HG03095 (cell line): ENCODE data around the gene BIRC7.

Source experiments
- ATAC-seq: cut with Tn5 transposase; IDR thresholded peaks from one replicate; pipeline ENCODE4 v1.9.1; 2021; ENCODE audit warnings: moderate library complexity; ENCODE audit not compliant: unreplicated experiment

Gene BIRC7

DNA sequence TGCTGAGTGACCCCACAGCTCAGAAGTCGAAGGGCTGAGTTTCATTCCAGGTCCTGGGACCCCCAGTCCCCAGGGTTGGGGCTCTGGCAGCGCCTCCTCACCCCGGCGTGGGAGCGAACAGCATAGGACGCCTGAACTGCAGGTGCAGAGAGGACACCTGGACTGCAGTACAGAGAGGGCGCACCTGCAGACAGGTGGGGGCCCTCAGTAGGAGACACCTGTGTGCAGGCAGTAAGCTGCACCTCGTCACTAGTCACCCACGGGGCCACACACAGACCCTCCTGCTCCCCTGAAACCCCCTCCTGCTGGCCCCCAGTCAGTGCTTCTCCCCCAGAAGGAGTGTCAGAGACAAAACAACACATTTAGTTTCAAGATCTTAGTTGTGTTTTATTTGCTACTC is 27.1 kb downstream of the BIRC7 start:
- ATAC-seq, result no peak

DNA sequence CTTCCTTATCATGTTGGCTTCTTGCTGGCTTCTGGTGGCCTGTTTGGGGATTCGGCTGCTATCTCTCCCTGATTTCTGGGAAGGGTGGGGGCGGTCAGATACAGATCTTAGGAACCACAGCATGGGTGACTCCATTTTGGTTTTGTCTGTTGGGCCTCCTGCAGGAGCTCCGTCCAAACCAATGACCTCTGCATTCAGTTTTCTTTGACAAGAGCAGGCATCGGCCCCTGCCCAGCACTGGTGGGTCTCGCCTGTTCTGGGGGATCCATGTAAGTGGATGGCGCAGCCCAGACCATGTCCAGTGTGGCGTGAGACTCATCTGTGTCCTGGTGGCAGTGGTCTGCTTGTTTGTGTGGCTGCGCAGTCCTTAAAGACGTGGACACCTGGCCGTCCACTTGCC is 28.3 kb downstream of the BIRC7 start:
- ATAC-seq, result no peak

DNA sequence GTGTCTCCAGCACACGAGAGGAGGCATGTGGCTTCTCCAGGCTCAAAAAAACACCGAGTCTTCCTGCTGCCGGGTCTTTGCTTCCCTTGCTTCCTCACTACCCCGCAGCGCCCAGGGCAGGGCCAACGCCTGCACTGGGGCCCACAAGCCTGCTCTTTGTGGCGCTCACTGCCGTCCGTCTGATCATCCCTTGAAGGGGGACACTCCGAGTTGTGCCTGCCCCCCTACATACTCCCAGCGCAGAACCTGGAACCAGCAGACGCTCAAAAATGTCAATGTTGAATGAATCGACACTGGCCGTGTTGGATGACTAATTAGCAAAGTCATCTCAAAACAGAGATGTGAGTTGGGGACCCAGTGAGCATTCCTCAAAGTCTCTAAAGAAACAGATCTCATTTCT is 28.8 kb downstream of the BIRC7 start:
- no peak for ATAC-seq

DNA sequence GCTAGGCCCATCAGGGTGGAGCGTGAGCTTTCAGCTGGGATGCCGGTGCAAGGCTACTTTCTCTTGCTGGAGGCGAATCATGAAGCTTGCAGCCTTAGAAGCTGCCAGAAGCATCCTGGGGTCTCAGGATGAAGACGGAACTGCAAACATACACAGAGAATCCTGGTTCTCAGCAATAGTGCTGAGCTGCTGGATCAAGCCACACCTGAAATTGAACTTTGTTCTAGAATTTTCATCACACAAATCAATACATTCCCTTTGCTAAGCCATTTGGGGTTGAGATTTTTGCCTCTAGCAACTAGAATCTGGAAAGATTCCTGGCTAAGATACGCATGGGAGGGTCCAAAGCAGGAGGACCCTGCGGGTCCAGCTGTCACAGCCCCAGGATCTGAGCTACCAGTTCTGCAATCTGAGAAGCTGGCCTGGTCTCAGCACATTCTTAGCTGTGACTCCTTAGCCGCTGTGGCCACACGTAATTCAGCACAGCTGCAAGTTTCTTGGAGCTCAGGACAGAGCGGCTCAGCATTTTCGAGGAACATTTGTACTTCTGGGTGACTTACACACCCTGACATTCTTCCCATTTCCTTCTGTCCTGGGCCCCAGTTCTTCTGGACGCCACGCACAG is 30.3 kb downstream of the BIRC7 start:
- ATAC-seq, result no peak

DNA sequence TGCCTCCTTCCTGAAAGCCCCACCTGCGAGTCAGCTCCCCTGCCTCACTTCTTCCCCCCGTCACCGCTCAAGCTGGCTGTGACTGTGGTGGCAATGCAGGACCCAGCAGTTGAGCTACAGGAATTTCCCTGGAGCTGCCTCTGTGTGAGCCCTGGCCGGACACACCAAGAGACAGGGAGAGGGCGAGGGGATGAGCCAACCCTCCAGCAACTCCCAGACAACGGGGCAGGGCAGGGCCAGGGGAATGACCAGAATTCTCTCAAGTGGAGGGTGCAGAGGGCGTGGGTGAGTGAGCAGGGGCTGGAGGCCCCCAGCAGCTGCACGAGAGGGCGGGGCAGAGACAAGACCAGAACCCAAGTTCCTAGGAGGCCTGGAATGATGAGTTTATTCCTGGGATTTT is 32.0 kb downstream of the BIRC7 start:
- ATAC-seq, result no peak

DNA sequence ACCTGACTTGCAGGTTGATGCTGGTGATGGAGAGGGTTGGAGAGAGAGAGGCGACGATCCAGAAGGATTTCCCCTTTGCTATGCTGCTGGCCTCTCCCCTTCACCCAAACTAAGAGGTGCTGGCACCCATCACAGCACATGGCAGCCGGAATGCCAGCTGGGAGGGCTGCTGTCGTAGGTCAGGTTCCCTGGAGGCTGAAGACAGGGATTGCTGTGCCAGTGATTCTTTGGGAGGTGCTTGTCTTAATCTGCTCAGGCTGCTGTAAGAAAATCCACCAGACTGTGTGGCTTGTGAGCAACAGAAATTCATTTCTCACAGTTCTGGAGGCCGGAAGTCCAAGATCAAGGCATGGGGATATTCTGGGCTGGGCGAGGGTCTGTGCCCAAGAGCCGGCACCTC is 32.6 kb downstream of the BIRC7 start:
- no peak for ATAC-seq

DNA sequence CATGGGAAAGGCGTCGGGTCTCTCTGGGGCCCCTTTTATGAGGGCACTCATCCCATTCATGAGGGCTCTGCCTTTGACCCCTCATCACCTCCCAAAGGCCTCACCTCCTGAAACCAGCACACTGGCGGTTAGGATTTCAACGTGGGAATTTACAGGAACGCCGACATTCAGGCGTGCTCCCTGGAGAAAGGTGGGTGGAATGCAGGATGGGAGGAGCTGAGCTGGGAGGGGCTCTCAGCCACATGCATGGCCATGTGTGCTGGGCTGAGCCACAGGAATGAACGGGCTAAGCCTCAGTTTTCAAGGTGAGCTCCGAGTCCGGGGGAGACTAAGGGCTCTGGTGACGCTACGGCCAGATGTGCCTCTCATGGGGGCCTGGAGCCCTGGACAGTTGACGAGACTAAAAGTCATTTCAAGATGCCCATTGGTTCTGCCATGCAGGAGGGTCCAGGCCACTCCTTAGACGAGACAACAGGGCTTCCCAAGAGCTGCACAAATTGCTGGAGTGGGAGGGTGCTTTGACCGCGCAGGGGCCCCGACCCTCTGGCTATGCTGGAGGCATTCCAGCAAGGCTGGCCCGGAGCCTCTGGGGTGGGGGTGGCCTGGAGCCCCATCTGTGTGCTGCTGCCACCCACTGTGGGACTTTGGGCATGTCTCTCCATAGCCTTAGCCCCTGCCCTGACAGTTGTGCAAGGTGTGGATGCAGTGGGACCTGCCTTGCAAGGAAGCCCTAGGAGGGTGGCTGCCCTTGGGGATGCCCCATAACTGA is 33.1 kb downstream of the BIRC7 start:
- no peak for ATAC-seq

DNA sequence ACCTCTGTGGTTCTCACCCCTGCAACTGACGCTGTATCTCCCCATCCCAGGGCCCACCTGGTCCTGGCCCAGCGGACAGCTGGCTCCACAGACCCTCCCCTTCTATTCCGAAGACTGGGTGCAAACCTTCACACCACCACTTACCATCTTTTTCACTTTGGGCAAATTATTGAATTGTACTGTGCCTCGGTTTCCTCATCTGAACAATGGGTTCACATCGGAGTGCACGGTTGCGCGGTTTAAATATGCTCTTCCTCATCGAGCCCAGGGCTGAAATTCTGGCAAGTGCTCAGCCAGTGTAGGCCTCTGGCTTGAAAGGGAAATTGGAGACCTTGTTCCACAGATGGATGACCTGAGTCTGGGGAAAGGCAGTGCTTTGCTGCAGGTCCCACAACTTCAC is 34.0 kb downstream of the BIRC7 start:
- no peak for ATAC-seq

DNA sequence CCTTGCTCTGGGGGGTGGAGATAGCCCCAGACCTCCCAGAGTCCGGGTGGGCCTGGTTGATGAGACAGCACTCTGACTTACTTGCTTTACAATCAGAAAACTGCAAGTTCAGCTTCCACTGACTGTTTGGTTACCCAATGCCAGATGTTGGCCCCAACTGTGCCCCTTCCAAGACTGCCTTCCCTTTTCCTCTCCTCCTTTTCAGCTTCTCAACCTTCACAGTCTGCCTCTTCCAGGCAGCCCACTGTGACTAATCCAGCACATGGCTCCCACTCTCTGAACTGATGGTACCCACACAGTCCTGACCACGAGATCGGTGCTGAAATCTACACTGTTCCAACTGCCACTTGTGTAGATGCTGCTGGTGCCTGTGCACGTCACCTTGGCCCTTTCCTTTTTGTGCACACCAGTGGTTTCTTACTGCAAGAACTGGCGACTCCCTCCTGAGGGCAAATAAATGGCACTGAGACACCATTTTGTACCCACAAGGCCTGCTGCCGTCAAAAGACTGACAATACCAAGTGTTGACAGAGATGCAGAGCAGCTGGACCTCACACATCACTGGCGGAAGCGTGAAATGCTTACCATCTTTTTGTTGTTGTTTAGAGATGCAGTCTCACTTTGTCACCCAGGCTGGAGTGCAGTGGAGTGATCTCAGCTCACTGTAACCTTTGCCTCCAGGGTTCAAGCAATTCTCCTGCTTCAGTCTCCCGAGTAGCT is 35.1 kb downstream of the BIRC7 start:
- ATAC-seq, result no peak

DNA sequence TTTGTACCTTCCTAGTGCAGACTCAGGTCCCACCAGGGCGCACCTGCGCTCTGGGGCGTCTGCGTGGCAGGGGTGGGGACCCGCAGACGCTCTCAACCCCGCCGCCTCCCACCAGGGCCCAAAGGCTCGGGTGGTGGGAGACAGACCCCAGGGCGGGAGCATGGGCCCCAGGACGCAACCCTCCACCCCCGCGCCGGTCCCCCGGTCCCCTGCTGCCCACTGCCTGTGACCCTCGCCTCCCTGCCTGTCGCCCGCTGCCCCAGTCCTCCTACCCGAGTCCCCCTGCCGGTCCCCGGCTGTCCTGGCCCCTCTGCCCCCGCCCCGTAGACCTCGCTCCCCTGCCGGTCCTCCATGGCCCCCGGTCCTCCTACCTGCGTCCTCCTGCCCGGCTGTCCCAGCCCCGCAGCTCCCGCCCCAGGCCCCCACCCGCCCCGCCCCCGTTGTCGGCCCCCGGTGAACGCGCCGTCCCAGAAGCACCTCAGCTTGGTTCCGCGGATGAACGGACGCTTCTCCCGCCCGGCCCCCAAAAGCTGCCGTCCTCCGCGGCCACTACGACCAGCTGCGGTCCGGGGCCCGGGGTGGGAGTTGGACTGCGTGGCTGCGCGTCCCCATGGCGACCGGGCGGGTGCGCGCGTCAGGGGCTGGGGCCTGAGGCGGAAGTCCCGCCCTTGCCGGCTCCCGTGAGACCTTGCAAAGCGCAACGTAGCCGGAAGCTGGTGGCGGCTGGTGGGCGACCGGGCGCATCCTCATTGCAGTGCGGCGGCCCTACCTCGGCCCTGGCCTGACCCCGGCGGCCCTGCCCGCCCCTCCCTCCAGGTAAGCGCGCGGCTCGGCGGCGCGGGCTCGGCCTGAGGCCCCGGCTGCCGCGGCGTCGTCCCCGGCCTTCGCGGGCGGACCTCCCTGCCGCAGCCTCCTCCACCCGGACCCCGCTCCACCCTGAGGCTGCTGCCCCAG is 36.7 kb downstream of the BIRC7 start, which contains the start of gene ARFGAP1:
Gene ARFGAP1, plus strand, starts transcription at position 709 of the 954 bp plus-strand sequence. CDS start 2,768 bp downstream, outside the sequence.
- peak; percentile 76 for ATAC-seq

DNA sequence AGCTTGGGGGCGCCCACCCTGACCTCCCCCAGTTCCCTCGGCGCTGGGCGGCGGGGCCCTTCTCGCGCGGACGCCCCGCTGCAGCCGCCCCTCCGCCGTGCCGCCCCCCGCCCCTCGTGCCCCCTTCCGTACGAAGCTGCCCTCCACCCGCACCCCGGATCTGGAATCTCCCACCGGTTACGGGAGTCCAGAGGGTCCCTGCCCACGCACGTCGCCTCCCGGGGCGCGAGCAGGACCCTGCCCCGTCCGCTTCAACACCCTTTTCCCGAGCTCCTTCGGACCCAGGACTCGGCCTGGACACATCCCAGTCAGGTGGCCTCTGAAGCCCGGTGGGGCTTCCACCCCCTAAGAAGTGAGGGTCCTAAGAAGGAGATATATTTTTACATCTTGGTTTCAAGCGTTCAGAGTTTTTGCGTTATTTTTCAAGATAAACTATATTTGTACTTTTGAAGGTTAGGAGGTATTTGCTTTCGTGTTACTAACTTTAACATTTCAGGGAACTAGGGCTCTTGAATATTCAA is 37.4 kb downstream of the BIRC7 start:
- ATAC-seq, result no peak

DNA sequence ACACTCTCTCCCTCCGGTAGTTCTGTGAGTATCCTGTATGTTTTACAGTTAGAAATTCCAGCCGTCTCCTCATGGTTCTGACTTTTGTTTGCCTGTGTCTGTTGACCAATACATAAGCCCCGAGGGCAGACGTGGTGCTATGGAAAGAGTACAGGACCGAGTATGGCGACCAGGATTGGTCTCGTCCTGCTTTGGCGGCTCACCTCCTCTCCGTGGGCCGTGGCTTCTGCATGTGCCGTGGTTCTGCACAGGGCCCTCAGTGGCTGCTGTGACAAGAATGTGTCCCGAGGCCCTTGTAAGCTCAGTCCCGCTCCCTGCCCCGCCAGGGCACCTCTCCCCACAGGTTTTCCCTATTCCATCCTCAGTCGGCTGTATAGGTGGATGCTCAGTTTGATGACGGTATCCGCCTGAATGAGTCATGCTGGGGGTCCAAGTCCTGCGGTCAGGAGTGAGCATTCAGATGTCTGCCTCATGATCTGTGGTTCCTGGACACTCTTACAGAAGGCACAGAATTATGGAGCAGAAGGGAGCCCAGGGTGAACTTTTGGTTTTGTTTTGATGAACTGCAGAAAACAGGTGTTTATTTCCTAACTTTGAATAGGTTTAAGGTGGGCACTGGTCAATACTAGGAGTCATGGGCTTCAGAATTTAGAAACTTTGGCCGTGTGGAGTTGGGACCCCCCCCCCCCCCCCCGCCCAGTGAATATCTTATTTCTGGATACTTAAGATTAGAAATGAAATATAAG is 38.1 kb downstream of the BIRC7 start:
- ATAC-seq, result no peak

DNA sequence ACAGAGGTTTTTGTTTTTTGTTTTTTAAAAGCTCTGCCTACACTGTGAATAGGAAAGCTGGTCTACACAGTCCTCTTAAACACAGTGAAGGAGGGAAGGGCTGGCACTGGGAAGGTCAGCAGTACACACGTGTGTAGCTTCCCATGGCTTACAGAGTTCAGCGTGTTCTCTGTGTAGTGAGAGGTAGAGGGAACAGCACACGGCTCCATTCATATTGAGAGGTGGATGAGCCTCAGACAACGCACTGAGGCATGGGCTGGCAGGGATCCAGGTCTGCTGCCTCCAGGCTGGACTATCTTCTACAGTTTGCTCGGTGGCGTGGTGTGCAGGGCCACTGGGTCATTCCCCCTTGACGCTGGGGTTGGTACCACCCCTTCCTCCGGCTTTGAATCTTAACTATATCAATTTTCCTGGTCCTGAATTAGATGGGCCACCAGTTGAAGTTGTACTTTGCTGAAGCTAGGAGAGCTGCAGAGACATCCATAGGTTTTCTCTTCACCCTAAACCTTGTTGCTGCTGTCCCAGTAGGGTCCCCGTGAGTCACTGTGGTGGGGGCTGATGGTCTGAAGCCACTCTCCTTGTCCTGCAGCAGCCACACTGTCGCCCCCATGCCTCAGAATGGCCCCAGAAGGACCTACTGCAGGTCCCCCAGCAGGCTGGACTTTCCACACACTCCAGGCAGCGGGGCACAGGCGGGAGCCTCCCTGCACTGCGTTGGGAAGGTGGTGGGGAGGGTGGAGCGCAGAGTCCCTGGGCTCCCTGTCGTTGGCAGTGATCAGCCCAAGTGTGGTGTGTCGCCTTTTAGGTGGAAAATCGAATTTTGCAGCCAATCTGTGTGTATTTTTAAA is 38.9 kb downstream of the BIRC7 start:
- ATAC-seq, result no peak

DNA sequence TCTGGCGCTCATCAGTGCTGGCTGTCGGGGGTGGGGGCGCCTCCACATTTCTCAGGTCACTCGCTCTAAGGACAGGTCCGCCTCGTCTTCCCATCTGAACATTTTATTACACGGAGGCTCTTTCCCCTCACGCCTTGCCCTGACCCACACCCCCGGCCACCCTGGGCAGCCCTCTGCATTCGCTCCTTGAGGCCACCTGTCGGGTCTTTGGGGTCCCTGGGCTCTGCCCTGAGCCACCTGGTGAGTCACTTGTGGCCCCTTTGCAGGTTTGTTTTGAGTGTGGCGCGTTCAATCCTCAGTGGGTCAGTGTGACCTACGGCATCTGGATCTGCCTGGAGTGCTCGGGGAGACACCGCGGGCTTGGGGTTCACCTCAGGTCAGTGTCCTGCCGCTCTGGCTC is 40.1 kb downstream of the BIRC7 start:
- ATAC-seq, result no peak

DNA sequence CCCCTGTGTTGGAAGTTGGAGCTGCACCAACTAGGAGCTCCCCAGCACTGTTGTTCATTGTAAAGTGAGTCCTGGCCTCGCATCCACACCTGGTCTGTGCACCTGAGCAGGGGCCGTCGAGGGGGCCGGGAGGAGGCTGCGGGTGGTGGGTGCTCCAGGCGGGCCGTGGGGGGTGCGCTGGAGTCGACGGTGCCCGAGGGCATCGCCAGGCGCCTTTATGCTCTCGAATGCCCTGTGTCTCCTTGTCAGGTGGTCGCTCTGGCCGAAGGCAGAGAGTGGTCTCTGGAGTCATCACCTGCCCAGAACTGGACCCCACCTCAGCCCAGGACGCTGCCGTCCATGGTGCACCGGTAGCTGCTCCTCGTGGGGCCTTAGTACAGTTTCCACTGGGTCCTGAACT is 41.3 kb downstream of the BIRC7 start:
- ATAC-seq, result no peak

DNA sequence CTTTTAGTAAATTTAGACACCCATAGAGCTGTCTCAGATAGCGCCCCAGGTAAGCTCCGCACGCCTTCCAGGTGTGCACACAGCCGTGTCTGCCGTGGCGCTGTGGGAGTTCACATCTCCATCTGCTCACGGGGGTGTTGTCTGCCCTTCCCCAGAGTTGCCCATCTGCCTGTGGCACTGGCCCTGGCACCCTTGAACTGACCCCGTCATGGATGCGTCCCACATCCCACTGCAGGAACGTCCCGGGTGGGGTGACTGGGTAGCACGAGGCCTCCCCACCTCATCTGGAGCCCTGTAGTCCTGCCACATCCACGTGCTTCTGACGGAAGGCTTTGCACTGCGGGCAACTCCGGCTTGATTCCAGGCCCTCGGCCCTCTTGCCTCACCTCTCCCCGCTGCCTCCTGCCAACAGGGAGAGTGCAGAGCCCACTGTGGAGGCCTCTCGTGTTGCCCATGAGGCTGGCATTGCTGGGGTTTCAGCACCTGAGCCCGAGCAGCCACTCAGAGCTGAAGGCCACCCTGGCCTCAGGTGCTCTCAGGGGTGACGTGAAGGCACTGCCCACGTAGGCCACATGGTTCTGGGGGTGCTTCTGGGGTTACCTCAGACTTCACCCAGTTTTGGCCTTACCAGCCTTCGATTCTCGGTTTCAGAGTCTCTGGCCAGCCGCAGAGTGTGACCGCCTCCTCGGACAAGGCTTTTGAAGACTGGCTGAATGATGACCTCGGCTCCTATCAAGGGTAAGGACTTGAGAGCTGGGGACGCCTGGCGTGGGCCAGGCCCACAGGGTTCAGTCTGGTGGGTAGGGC is 42.0 kb downstream of the BIRC7 start:
- no peak for ATAC-seq

DNA sequence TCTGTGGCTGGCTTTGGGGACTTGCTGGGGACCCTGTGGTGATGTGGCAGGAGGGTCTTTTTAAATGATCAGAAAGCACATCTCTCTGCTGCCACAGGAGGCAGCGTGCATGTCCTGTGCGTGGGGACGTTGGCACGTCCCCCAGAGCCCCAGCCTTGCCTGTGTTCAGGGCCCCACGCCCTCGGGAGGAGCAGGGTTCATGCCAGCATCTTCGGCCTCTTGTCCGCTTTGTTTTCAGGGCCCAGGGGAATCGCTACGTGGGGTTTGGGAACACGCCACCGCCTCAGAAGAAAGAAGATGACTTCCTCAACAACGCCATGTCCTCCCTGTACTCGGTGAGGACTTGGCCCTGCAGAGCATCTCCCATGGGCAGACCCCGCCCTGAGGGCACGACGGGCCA is 43.0 kb downstream of the BIRC7 start:
- ATAC-seq, result no peak

DNA sequence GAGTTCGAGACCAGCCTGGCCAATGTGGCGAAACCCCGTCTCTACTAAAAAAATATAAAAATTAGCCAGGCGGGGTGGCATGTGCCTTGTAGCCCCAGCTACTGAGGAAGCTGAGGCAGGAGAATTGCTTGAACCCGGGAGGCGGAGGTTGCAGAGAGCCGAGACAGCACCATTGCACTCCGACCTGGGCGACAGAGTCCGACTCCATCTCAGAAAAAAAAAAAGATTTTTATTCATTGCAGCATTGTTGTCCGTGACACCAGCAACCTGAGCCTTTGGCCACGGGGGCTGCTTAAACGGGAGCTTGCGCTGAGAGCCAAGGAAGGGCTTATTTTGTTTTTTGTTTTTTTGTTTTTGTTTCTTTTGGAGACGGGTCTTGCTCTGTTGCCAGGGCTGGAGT is 44.2 kb downstream of the BIRC7 start:
- no peak for ATAC-seq
